Thyroid gland (tissue), 4 donors: Measurements from ENCODE around the gene CDC14A.

Experiments used
- POLR2A ChIP-seq, 2 donors: fragments of 450-650 bp; IDR thresholded peaks; one replicate each; pipeline ENCODE4 v1.6.1; 2017; ENCODE audit warnings: antibody characterized with exemption in 2 of 2, mild to moderate bottlenecking in 2 of 2, moderate library complexity in 1 of 2
- TF ChIP-seq, protein P1 (sequence below), 6 experiments: fragments of 200-600 bp in 3 of 6; fragments of 450-650 bp in 3 of 6; sonication (generic) in 3 of 6; IDR thresholded peaks; one replicate each; pipeline ENCODE4 v1.5.1; 2016 to 2019; ENCODE audit warnings: antibody characterized with exemption in 6 of 6, mild to moderate bottlenecking in 2 of 6, inconsistent platforms in 1 of 6, moderate library complexity in 1 of 6

DNA sequence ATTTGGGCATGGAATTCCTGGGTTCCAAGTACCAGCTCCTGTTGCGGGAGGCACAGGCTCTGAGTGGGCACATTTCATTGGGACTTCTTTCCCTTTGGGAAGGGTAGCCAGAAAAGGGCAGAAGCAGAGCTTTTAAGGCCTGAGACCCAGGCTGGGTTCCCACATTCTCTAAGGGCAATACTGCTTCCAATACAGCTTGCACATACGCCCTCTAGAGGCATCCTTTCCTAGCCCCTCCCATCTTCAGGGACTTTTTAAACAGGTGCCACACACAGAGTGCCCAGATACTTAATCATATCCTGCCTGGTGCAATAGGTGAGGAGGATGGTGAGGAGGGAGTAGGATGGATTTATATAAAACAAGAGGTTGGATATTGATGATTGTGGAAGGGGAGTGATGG, 191.3 kb downstream of the CDC14A start:
- TF ChIP-seq, protein P1, sequence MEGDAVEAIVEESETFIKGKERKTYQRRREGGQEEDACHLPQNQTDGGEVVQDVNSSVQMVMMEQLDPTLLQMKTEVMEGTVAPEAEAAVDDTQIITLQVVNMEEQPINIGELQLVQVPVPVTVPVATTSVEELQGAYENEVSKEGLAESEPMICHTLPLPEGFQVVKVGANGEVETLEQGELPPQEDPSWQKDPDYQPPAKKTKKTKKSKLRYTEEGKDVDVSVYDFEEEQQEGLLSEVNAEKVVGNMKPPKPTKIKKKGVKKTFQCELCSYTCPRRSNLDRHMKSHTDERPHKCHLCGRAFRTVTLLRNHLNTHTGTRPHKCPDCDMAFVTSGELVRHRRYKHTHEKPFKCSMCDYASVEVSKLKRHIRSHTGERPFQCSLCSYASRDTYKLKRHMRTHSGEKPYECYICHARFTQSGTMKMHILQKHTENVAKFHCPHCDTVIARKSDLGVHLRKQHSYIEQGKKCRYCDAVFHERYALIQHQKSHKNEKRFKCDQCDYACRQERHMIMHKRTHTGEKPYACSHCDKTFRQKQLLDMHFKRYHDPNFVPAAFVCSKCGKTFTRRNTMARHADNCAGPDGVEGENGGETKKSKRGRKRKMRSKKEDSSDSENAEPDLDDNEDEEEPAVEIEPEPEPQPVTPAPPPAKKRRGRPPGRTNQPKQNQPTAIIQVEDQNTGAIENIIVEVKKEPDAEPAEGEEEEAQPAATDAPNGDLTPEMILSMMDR (IDR thresholded peaks at IDR 0.05): peak in 1 of 6 experiments; percentile 12
- TF ChIP-seq POLR2A (IDR thresholded peaks at IDR 0.05): no peak
